Measurements from ENCODE around the gene MYO16. TPM values are rescaled to one million over a fixed set of nuclear protein-coding genes. Genes with fewer than 3 reads are reported as not detected.

Gene MYO16
- total and polyA plus RNA-seq, 7 donors, result 0.01 to 0.46 (median 0.30) TPM

GRCh38 chr13:108933061-108933460 is 303.6 kb downstream of the MYO16 start:
- Histone ChIP-seq H3K4me1 (no peaks in the 10 kb centered on the region), H3K27ac (no peak overlapping the region), H3K4me3 (no peak overlapping the region), H3K9me3 (no peaks in the 10 kb centered on the region), H3K36me3 (ENCODE audit: insufficient read depth in 1 of 2, low read depth in 1 of 2) (no peaks in the 10 kb centered on the region), H3K27me3 (ENCODE audit: insufficient read depth in 3 of 3, low read length in 2 of 3) (peaks cover 0 to 3% (median 0%) of the 10 kb centered on the region in 3 donors)
- intact Hi-C loops (cut with DNase I), result no loop called here
- ATAC-seq (no peak), DNase-seq (no peak)
- TF ChIP-seq CTCF (IDR thresholded peaks at IDR 0.05), result no peak

- Histone ChIP-seq H3K4me3 (no peak overlapping the region), H3K9me3 (no peaks in the 10 kb centered on the region), H3K27me3 (ENCODE audit: insufficient read depth in 3 of 3, low read length in 2 of 3) (no peaks in the 10 kb centered on the region), H3K27ac (no peak overlapping the region), H3K36me3 (ENCODE audit: insufficient read depth in 1 of 2, low read depth in 1 of 2) (no peaks in the 10 kb centered on the region), H3K4me1 (no peaks in the 10 kb centered on the region)
- TF ChIP-seq CTCF (IDR thresholded peaks at IDR 0.05), result no peak
- intact Hi-C loops (cut with DNase I), result no loop called here
- DNase-seq (no peak), ATAC-seq (no peak)
- WGBS, 3 donors, result 73 to 87% (median 80%) methylated on average over 1 of the region's 1 CpG
Measured at GRCh38 chr13:108938155-108938554, 308.7 kb downstream of the MYO16 start.

GRCh38 chr13:108940121-108940520 is 310.7 kb downstream of the MYO16 start:
- H3K36me3 ChIP-seq (ENCODE audit: insufficient read depth in 1 of 2, low read depth in 1 of 2), result no peaks in the 10 kb centered on the region
- H3K4me1 ChIP-seq, result no peaks in the 10 kb centered on the region
- WGBS, 3 donors, result 82 to 89% (median 86%) methylated on average over 2 of the region's 2 CpGs
- H3K27me3 ChIP-seq (ENCODE audit: insufficient read depth in 3 of 3, low read length in 2 of 3), result no peaks in the 10 kb centered on the region
- H3K9me3 ChIP-seq, result no peaks in the 10 kb centered on the region
- intact Hi-C loops (cut with DNase I), result no loop called here
- ATAC-seq, result no peak
- TF ChIP-seq CTCF (IDR thresholded peaks at IDR 0.05), result no peak
- DNase-seq, result no peak
- no peak overlapping the region for H3K27ac ChIP-seq
- no peak overlapping the region for H3K4me3 ChIP-seq

- Histone ChIP-seq H3K9me3 (no peaks in the 10 kb centered on the region), H3K4me3 (no peak overlapping the region), H3K27ac (no peak overlapping the region), H3K36me3 (ENCODE audit: insufficient read depth in 1 of 2, low read depth in 1 of 2) (no peaks in the 10 kb centered on the region), H3K4me1 (no peaks in the 10 kb centered on the region), H3K27me3 (ENCODE audit: insufficient read depth in 3 of 3, low read length in 2 of 3) (no peaks in the 10 kb centered on the region)
- intact Hi-C loops (cut with DNase I), result no loop called here
- 90 to 91% (median 91%) methylated on average over 7 of the region's 7 CpGs for WGBS, 3 donors
- TF ChIP-seq CTCF (IDR thresholded peaks at IDR 0.05), result no peak
- ATAC-seq (no peak), DNase-seq (no peak)
Measured at GRCh38 chr13:108943842-108944241, 314.4 kb downstream of the MYO16 start.

- H3K36me3 ChIP-seq (ENCODE audit: insufficient read depth in 1 of 2, low read depth in 1 of 2), result no peaks in the 10 kb centered on the region
- 88 to 90% (median 89%) methylated on average over 4 of the region's 4 CpGs for WGBS, 3 donors
- no peaks in the 10 kb centered on the region for H3K27me3 ChIP-seq (ENCODE audit: insufficient read depth in 3 of 3, low read length in 2 of 3)
- TF ChIP-seq CTCF (IDR thresholded peaks at IDR 0.05), result no peak
- DNase-seq, result no peak
- no peaks in the 10 kb centered on the region for H3K9me3 ChIP-seq
- no peak overlapping the region for H3K27ac ChIP-seq
- H3K4me3 ChIP-seq, result no peak overlapping the region
- intact Hi-C loops (cut with DNase I), result no loop called here
- no peaks in the 10 kb centered on the region for H3K4me1 ChIP-seq
- ATAC-seq, result no peak
Measured at GRCh38 chr13:108944760-108945159, 315.3 kb downstream of the MYO16 start.

Measured in psoas muscle (tissue), 8 donors.